ENCODE measurements around the gene AP4M1.

DNA sequence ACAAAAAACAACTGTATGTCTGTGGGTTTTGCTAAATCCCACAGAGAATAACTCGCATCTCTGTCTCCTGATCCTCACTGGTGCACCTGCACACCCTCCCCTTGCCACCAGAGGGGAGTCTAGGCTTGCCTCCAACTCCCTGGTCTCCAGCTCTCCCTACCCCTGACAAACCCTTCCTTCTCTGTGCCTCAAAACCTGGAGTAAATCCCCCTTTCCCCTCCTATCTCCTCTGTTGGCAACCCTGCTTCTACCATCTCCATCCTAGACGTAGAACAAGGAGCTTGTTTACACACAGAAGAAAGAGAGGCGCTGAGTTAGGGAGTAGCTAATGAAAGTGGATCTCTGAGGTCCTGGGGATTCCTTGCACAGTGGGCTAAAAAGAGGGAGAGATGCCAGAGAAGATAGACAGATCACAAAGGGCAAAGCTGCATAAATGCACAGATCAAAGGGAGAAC, 31.3 kb downstream of the AP4M1 start:
- TF ChIP-seq, protein P1, sequence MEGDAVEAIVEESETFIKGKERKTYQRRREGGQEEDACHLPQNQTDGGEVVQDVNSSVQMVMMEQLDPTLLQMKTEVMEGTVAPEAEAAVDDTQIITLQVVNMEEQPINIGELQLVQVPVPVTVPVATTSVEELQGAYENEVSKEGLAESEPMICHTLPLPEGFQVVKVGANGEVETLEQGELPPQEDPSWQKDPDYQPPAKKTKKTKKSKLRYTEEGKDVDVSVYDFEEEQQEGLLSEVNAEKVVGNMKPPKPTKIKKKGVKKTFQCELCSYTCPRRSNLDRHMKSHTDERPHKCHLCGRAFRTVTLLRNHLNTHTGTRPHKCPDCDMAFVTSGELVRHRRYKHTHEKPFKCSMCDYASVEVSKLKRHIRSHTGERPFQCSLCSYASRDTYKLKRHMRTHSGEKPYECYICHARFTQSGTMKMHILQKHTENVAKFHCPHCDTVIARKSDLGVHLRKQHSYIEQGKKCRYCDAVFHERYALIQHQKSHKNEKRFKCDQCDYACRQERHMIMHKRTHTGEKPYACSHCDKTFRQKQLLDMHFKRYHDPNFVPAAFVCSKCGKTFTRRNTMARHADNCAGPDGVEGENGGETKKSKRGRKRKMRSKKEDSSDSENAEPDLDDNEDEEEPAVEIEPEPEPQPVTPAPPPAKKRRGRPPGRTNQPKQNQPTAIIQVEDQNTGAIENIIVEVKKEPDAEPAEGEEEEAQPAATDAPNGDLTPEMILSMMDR (IDR thresholded peaks at IDR 0.05) = peak; percentile 64 to 85 (median 73)
- TF ChIP-seq POLR2A (IDR thresholded peaks at IDR 0.05) = no peak

All from uterus (tissue), 2 donors.